Endothelial cell (in vitro differentiated cells): Measurements from ENCODE around the gene LRGUK. TPM values are rescaled to one million over a fixed set of nuclear protein-coding genes. Genes with fewer than 3 reads are reported as not detected.
A peak's percentile ranks its signal among the peaks of the same experiment; 100 is the strongest.
"Not testable (repeated sequence)": the region's sequence is repeated elsewhere in the genome, so short reads cannot be mapped to it uniquely, and the experiment has no call there.

Source experiments
- DNase-seq: peaks from one replicate; pipeline ENCODE4 v3.0.0; 2021; ENCODE audit warnings: low spot score
- H3K27ac Mint-ChIP-seq: one replicate; pipeline ENCODE4 v1.8.0; 2021; ENCODE audit warnings: mixed read lengths, inconsistent platforms; ENCODE audit not compliant: unreplicated experiment
- H3K27me3 Mint-ChIP-seq: one replicate; pipeline ENCODE4 v1.8.0; 2021; ENCODE audit warnings: mild to moderate bottlenecking, moderate library complexity, mixed read lengths, inconsistent platforms; ENCODE audit not compliant: unreplicated experiment
- H3K36me3 Mint-ChIP-seq: one replicate; pipeline ENCODE4 v1.8.0; 2021; ENCODE audit warnings: mild to moderate bottlenecking, low read depth, mixed read lengths, inconsistent platforms; ENCODE audit not compliant: unreplicated experiment
- H3K4me1 Mint-ChIP-seq: one replicate; pipeline ENCODE4 v1.8.0; 2021; ENCODE audit warnings: mild to moderate bottlenecking, mixed read lengths, inconsistent platforms; ENCODE audit not compliant: unreplicated experiment
- H3K4me3 Mint-ChIP-seq: one replicate; pipeline ENCODE4 v1.8.0; 2021; ENCODE audit warnings: mild to moderate bottlenecking, mixed read lengths, inconsistent platforms; ENCODE audit not compliant: unreplicated experiment
- H3K9me3 Mint-ChIP-seq: one replicate; pipeline ENCODE4 v1.8.0; 2021; ENCODE audit warnings: mixed read lengths, inconsistent platforms; ENCODE audit not compliant: unreplicated experiment
- CTCF ChIP-seq: fragments of 200-600 bp; sonication (generic); IDR thresholded peaks from one replicate; pipeline ENCODE4 v1.5.0; 2021; ENCODE audit warnings: antibody characterized with exemption; ENCODE audit not compliant: unreplicated experiment
- long read RNA-seq: library from polyadenylated mRNA; unstranded; transcript quantifications from one replicate; pipeline ENCODE4 v2.0.0, GENCODE V29; 2020; ENCODE audit not compliant: unreplicated experiment
- total RNA-seq: library from RNA; stranded (reverse); fragmentation: NEBNext Ultra II Directional; extraction: Animal tissue kit (Norgen Biotek cat#: 25700); gene quantifications from one replicate; pipeline ENCODE4 v1.2.1, GENCODE V29; 2021; ENCODE audit not compliant: unreplicated experiment

LRGUK gene
- total RNA-seq: 0.64 TPM
- long read RNA-seq: 0 reads

GRCh38 chr7:134126966-134127848 lies at the start of gene LRGUK:
TSS of gene LRGUK (plus strand) at chr7:134127340. CDS start at chr7:134127368, 28 bp downstream.
- Mint-ChIP-seq H3K4me1 (peaks cover 13% of the 10 kb centered on the region), H3K27me3 (peaks cover 15% of the 10 kb centered on the region), H3K27ac (peak within 1 kb of the TSS; percentile 7), H3K9me3 (no peaks in the 10 kb centered on the region), H3K4me3 (peak within 1 kb of the TSS; percentile 86), H3K36me3 (no peaks in the 10 kb centered on the region)
- peak; percentile 81 for DNase-seq
- TF ChIP-seq CTCF: no peak

GRCh38 chr7:134077560-134077959 lies 49.6 kb upstream of the LRGUK start:
- H3K4me1 Mint-ChIP-seq: peaks cover 15% of the 10 kb centered on the region
- not testable (repeated sequence) for H3K27ac Mint-ChIP-seq, H3K4me3 Mint-ChIP-seq, DNase-seq, H3K27me3 Mint-ChIP-seq, H3K9me3 Mint-ChIP-seq
- H3K36me3 Mint-ChIP-seq: peaks cover 38% of the 10 kb centered on the region

- H3K27me3 Mint-ChIP-seq: peaks cover 2% of the 10 kb centered on the region
- H3K4me3 Mint-ChIP-seq: no peak overlapping the region
- no peak for DNase-seq
- no peak overlapping the region for H3K27ac Mint-ChIP-seq
- TF ChIP-seq CTCF: no peak
- peaks cover 15% of the 10 kb centered on the region for H3K4me1 Mint-ChIP-seq
- peaks cover 39% of the 10 kb centered on the region for H3K36me3 Mint-ChIP-seq
- peaks cover 4% of the 10 kb centered on the region for H3K9me3 Mint-ChIP-seq
Observed at GRCh38 chr7:134078991-134079390, 48.1 kb upstream of the LRGUK start.

GRCh38 chr7:134081695-134082094 lies 45.4 kb upstream of the LRGUK start:
- Mint-ChIP-seq H3K27ac (no peak overlapping the region), H3K9me3 (peaks cover 4% of the 10 kb centered on the region), H3K36me3 (peaks cover 17% of the 10 kb centered on the region), H3K4me3 (no peak overlapping the region), H3K4me1 (peaks cover 15% of the 10 kb centered on the region), H3K27me3 (peaks cover 3% of the 10 kb centered on the region)
- no peak for DNase-seq
- no peak for TF ChIP-seq CTCF

- peaks cover 18% of the 10 kb centered on the region for H3K36me3 Mint-ChIP-seq
- H3K27me3 Mint-ChIP-seq: peaks cover 3% of the 10 kb centered on the region
- H3K4me3 Mint-ChIP-seq: no peak overlapping the region
- no peak for DNase-seq
- TF ChIP-seq CTCF: no peak
- peaks cover 8% of the 10 kb centered on the region for H3K4me1 Mint-ChIP-seq
- H3K27ac Mint-ChIP-seq: no peak overlapping the region
- H3K9me3 Mint-ChIP-seq: peaks cover 4% of the 10 kb centered on the region
Observed at GRCh38 chr7:134083766-134084487, 43.2 kb upstream of the LRGUK start.
